ENCODE results near the gene OR11L1.

OR11L1 gene

DNA sequence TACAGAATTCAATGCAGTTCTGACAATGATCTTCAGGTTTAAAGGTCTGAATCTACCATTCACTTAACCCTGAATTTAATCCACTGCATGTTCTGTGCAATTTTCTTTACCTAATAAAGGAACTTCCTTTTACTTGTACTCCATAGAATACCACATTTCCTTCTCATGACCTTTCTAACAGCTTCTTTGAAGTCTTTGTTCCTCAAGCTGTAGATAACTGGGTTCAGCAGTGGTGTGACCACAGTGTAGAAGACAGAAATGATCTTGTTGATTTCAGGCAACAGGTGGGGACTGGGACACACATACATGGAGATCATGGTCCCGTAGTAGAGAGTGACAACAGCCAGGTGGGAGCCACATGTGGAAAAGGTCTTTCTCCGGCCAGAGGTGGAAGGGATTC is 878 bp downstream of the OR11L1 start:
- no peak for ATAC-seq
- H3K4me3 Mint-ChIP-seq = no peak overlapping the region
- H3K4me1 Mint-ChIP-seq = no peaks in the 10 kb centered on the region
- no peak for DNase-seq (ENCODE audit: low spot score in 2 of 2)
- H3K9me3 Mint-ChIP-seq = peaks cover 2% of the 10 kb centered on the region
- H3K27ac Mint-ChIP-seq = no peak overlapping the region
- H3K36me3 Mint-ChIP-seq = no peaks in the 10 kb centered on the region

DNA sequence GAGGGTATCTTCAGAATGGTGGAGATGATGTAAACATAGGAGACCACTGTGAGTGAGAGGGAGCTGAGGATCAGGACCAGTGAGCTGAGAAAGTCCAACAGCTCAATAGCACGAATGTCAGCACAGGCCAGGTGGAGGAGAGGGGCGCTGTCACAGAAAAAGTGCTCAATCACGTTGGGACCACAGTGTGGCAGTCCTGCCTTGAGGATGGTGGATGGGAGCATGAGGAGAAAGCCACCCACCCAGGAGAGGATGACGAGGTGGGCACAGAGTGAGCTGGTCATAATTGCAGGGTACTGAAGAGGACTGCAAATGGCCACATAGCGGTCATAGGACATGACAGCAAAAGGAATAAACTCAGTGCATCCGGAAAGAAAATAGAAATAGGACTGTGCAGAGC is 8.1 kb downstream of the OR11L1 start:
- Mint-ChIP-seq H3K4me3 (no peak overlapping the region), H3K4me1 (no peaks in the 10 kb centered on the region), H3K36me3 (no peaks in the 10 kb centered on the region), H3K27ac (no peak overlapping the region), H3K9me3 (peaks cover 4% of the 10 kb centered on the region)
- ATAC-seq (no peak), DNase-seq (ENCODE audit: low spot score in 2 of 2) (no peak)

DNA sequence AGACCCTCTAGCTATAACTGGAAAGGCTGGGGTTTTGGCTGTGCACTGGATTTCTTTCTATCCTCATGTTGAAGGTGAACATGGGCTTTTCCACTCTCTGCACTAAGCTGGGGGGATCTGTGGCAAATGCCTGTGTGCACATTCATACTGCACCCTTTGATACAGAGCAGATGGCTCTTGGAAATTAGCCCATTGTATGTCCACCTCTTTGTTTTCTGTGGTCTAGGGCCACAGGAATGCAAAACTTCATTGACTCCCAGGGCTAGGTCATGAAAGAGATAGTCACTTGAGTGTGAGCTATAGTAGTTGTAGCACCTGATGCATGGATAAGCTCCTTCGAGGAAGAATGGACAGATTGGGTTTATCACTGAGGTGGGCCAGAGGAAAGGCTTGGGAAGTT is 12.0 kb downstream of the OR11L1 start:
- H3K36me3 Mint-ChIP-seq = no peaks in the 10 kb centered on the region
- no peak overlapping the region for H3K4me3 Mint-ChIP-seq
- DNase-seq (ENCODE audit: low spot score in 2 of 2) = no peak
- no peak overlapping the region for H3K27ac Mint-ChIP-seq
- H3K9me3 Mint-ChIP-seq = peaks cover 6% of the 10 kb centered on the region
- H3K4me1 Mint-ChIP-seq = no peaks in the 10 kb centered on the region
- ATAC-seq = no peak

DNA sequence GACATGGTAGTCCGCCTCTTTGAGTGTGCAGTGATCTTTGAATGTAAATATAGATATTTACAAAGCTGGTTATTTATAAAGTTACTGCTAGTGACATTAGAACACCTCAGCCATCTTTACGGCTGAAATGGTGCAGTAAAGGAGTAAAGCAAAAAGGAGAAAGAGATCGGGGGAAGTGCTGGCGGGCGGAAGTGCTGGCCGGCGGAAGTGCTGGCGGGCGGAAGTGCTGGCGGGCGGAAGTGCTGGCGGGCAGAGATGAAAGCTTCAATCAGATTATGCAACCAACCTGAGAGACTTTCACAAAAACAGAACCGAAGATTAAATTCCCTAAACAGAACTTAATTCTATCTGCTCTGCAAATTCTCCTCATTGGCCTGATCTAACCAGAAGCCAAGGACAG is 16.3 kb downstream of the OR11L1 start:
- no peak overlapping the region for H3K4me3 Mint-ChIP-seq
- no peak for DNase-seq (ENCODE audit: low spot score in 2 of 2)
- H3K27ac Mint-ChIP-seq = no peak overlapping the region
- H3K9me3 Mint-ChIP-seq = peaks cover 2% of the 10 kb centered on the region
- no peaks in the 10 kb centered on the region for H3K4me1 Mint-ChIP-seq
- H3K36me3 Mint-ChIP-seq = no peaks in the 10 kb centered on the region
- no peak for ATAC-seq

DNA sequence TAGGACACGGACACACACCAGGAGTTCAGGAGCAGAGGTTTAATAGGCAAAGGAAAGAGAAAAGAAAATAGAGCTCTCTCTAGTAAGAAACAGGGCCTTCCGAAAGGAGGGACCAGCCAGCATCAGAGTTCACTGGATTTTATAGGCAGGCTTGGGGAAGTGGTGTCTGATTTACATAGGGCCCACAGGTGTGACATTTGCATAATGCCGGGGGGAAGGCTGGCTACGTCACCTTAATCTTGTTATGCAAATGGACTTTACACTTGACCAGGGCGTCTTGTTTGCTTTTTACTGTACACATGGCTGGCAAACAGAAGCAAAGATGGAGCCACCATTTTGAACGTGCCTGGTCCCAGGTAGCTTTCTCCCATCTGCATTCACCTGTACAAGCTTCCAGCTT is 17.7 kb downstream of the OR11L1 start, which contains the start of gene OR14A16:
Gene OR14A16, minus strand, starts transcription at position 97 of the 400 bp plus-strand sequence. CDS start 8,390 bp downstream, outside the sequence.
- ATAC-seq = no peak
- Mint-ChIP-seq H3K36me3 (no peaks in the 10 kb centered on the region), H3K9me3 (peaks cover 2% of the 10 kb centered on the region), H3K27ac (no peak within 1 kb of the TSS), H3K4me1 (no peaks in the 10 kb centered on the region), H3K4me3 (no peak within 1 kb of the TSS)
- DNase-seq (ENCODE audit: low spot score in 2 of 2) = no peak

DNA sequence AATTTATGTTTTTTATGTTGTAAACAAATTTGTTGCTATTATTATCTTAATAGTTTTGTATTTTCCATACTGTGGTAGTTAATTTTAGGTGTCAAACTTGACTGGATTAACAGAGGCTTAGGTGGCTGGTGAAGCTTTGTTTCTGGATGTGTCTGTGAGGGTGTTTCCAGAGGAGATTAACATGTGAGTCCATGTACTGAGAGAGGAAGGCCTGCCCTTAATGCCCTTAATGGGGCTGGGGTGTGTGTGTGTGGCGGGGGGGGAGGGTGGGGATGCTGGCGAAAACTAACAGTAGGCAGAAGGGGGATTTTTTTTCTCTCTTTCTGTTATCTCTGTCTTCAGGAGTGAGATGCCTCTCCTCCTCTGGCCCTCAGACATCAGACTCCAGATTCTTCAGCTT is 19.6 kb downstream of the OR11L1 start:
- H3K9me3 Mint-ChIP-seq = peaks cover 2% of the 10 kb centered on the region
- H3K4me3 Mint-ChIP-seq = no peak overlapping the region
- H3K27ac Mint-ChIP-seq = no peak overlapping the region
- ATAC-seq = no peak
- DNase-seq (ENCODE audit: low spot score in 2 of 2) = no peak
- no peaks in the 10 kb centered on the region for H3K36me3 Mint-ChIP-seq
- no peaks in the 10 kb centered on the region for H3K4me1 Mint-ChIP-seq

DNA sequence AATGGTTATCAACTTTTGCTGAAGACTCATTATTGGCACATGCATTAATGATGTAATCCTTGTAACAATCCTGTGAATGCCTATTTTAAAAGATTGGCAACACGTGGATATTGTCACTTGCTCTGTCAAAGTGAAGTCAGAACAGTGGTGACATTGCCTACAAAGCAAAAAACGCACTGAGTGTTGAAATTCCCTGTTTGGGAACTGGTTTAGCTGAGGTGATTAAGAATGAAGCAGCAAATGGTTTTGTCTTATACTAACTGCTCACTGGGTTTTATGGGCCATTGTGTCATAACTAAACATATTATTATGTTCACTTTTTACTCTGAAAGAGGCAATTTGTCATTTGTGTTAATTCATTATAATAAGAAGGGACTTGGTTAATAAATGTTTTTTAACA is 29.1 kb downstream of the OR11L1 start:
- Mint-ChIP-seq H3K36me3 (no peaks in the 10 kb centered on the region), H3K27ac (no peak overlapping the region), H3K9me3 (peaks cover 3% of the 10 kb centered on the region), H3K4me1 (no peaks in the 10 kb centered on the region), H3K4me3 (no peak overlapping the region)
- DNase-seq (ENCODE audit: low spot score in 2 of 2) (no peak), ATAC-seq (no peak)

DNA sequence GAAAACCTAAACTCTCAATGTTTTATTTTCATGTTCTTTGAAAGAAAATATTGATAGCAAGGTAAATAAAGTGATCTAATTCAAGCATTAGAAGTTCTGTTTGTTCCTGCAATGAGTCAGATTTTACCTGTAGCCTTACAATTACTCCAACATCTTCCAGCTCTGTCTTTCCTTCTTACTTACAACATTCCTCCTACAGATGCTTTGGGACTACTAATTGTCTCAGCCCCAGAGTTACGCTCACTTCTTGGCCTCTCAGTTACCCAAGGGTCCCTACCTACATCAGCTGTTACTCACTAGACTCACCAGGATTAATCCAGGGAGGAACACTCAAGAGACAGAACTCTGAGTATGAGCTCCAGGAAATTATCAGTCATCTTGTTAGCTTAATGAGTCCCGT is 44.2 kb downstream of the OR11L1 start:
- DNase-seq (ENCODE audit: low spot score in 2 of 2) (no peak), ATAC-seq (no peak)
- Mint-ChIP-seq H3K4me1 (no peaks in the 10 kb centered on the region), H3K4me3 (no peak overlapping the region), H3K36me3 (no peaks in the 10 kb centered on the region), H3K27ac (no peak overlapping the region), H3K9me3 (peaks cover 7% of the 10 kb centered on the region)
